Spleen (tissue), 7 donors: ENCODE data around the gene EHMT1.

ENCODE experiments used
- POLR2A ChIP-seq, 3 donors: fragments of 450-650 bp; IDR thresholded peaks; one replicate each; pipeline ENCODE4 v1.5.1; 2017; ENCODE audit warnings: antibody characterized with exemption in 3 of 3, mild to moderate bottlenecking in 1 of 3
- TF ChIP-seq, protein P1 (sequence below), 11 experiments: fragments of 200-600 bp in 7 of 11; fragments of 450-650 bp in 4 of 11; sonication (generic) in 4 of 11; IDR thresholded peaks in 8 of 11; conservative IDR thresholded peaks in 3 of 11; 1 replicate in 7 of 11; 2 replicates in 4 of 11; pipeline versions ENCODE4 v1.4.0 to v1.8.0; 2016 to 2021; ENCODE audit warnings: antibody characterized with exemption in 11 of 11, inconsistent platforms in 4 of 11, mild to moderate bottlenecking in 1 of 11
- donor health status: DM: no; HTN: no; CAD: no; lungs with moderate emphysema.
- donor health status: DM: no; HTN: no; CAD: no.
- donor health status: DM: no; HTN: no; CAD: no.

DNA sequence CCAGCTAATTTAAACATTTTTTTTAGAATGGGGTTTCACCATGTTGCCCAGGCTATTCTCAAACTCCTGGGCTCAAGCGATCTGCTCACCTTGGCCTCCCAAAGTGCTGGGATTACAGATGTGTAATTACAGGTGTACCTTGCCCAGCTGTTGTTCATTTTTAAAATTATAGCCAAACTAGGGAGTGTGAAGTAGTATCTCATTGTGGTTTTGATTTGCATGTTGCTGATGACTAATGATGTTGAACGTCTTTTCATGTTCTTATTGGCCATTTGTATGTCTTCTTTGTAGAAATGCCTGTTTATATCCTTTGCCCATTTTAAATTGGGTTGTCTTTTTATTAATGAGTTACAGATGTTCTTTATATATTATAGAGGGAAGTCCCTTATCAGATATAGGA is 31.5 kb downstream of the EHMT1 start:
- TF ChIP-seq POLR2A (IDR thresholded peaks at IDR 0.05): no peak
- TF ChIP-seq, protein P1, sequence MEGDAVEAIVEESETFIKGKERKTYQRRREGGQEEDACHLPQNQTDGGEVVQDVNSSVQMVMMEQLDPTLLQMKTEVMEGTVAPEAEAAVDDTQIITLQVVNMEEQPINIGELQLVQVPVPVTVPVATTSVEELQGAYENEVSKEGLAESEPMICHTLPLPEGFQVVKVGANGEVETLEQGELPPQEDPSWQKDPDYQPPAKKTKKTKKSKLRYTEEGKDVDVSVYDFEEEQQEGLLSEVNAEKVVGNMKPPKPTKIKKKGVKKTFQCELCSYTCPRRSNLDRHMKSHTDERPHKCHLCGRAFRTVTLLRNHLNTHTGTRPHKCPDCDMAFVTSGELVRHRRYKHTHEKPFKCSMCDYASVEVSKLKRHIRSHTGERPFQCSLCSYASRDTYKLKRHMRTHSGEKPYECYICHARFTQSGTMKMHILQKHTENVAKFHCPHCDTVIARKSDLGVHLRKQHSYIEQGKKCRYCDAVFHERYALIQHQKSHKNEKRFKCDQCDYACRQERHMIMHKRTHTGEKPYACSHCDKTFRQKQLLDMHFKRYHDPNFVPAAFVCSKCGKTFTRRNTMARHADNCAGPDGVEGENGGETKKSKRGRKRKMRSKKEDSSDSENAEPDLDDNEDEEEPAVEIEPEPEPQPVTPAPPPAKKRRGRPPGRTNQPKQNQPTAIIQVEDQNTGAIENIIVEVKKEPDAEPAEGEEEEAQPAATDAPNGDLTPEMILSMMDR (IDR thresholded peaks at IDR 0.05 in 8 of 11, conservative IDR thresholded peaks at IDR 0.05 in 3 of 11): no peak
